Keratinocyte (primary cell): ENCODE results near the gene HMGN4. TPM values are rescaled to one million over a fixed set of nuclear protein-coding genes. Genes with fewer than 3 reads are reported as not detected.
A peak's percentile ranks its signal among the peaks of the same experiment; 100 is the strongest.

ENCODE experiments used
- DNase-seq: peaks from one replicate; pipeline ENCODE4 v3.0.0-alpha.2; 2011; ENCODE audit warnings: low read depth, missing footprints, low spot score
- FAIRE-seq: peaks from 2 replicates; lab custom pipeline; 2011; peaks lifted over from hg19 to GRCh38; lab: Jason Lieb, UNC
- H2AFZ ChIP-seq: 2 replicates; pipeline ENCODE4 v1.6.0; 2012; ENCODE audit warnings: low read length, control low read depth, inconsistent platforms; ENCODE audit not compliant: control insufficient read depth
- H3K27ac ChIP-seq: 2 replicates; pipeline ENCODE4 v1.5.1; 2011; ENCODE audit warnings: low read length; ENCODE audit not compliant: control insufficient read depth, insufficient read depth
- H3K27me3 ChIP-seq: 3 replicates; pipeline ENCODE4 v1.6.0; 2011; ENCODE audit warnings: low read length; ENCODE audit not compliant: control insufficient read depth, insufficient read depth; ENCODE audit errors: extremely low read depth
- H3K36me3 ChIP-seq, 2 experiments: 2 replicates in 1 of 2; 3 replicates in 1 of 2; pipeline ENCODE4 v1.5.1; 2011; ENCODE audit warnings: low read length in 2 of 2, mild to moderate bottlenecking in 1 of 2; ENCODE audit not compliant: control insufficient read depth in 2 of 2, insufficient read depth in 2 of 2; ENCODE audit errors: extremely low read depth in 1 of 2
- H3K4me1 ChIP-seq: 3 replicates; pipeline ENCODE4 v1.5.1; 2011; ENCODE audit warnings: low read length; ENCODE audit not compliant: control insufficient read depth, insufficient read depth; ENCODE audit errors: extremely low read depth
- H3K4me2 ChIP-seq: 3 replicates; pipeline ENCODE4 v1.6.0; 2011; ENCODE audit warnings: low read depth, low read length; ENCODE audit not compliant: control insufficient read depth, insufficient read depth; ENCODE audit errors: extremely low read depth
- H3K4me3 ChIP-seq, 3 experiments: fragments of 200-600 bp in 1 of 3; sonication (generic) in 1 of 3; 2 replicates in 2 of 3; 3 replicates in 1 of 3; pipeline ENCODE4 v1.5.1; 2011 to 2016; ENCODE audit warnings: low read length in 3 of 3, mild to moderate bottlenecking in 3 of 3, control low read depth in 2 of 3, inconsistent platforms in 1 of 3, low read depth in 1 of 3, mixed read lengths in 1 of 3, mixed run types in 1 of 3, moderate library complexity in 1 of 3; ENCODE audit not compliant: control insufficient read depth in 2 of 3, insufficient read depth in 2 of 3; ENCODE audit errors: extremely low read depth in 1 of 3
- H3K79me2 ChIP-seq: 2 replicates; pipeline ENCODE4 v1.6.0; 2012; ENCODE audit warnings: low read length; ENCODE audit not compliant: control insufficient read depth, insufficient read depth
- H3K9ac ChIP-seq: 3 replicates; pipeline ENCODE4 v1.6.0; 2011; ENCODE audit warnings: low read length; ENCODE audit not compliant: control insufficient read depth, insufficient read depth; ENCODE audit errors: extremely low read depth
- H3K9me1 ChIP-seq: 3 replicates; pipeline ENCODE4 v1.6.0; 2011; ENCODE audit warnings: low read length; ENCODE audit not compliant: control insufficient read depth, insufficient read depth; ENCODE audit errors: extremely low read depth
- H3K9me3 ChIP-seq: 2 replicates; pipeline ENCODE4 v1.5.1; 2012; ENCODE audit warnings: low read depth, low read length; ENCODE audit not compliant: control insufficient read depth
- H4K20me1 ChIP-seq: 3 replicates; pipeline ENCODE4 v1.6.0; 2011; ENCODE audit warnings: low read length; ENCODE audit not compliant: control insufficient read depth, insufficient read depth; ENCODE audit errors: extremely low read depth
- CTCF ChIP-seq, 3 experiments: IDR thresholded peaks in 1 of 3; conservative IDR thresholded peaks in 1 of 3; optimal IDR thresholded peaks in 1 of 3; 2 replicates in 2 of 3; 3 replicates in 1 of 3; pipeline versions ENCODE3 to v1.5.1; 2011; ENCODE audit warnings: low read length in 3 of 3, mild to moderate bottlenecking in 3 of 3, moderate library complexity in 2 of 3, control low read depth in 1 of 3, inconsistent platforms in 1 of 3; ENCODE audit not compliant: insufficient read depth in 2 of 3; ENCODE audit errors: extremely low read depth in 1 of 3
- EZH2 ChIP-seq: IDR thresholded peaks from one replicate; pipeline ENCODE4 v1.6.1; 2012; ENCODE audit warnings: inconsistent platforms, mild to moderate bottlenecking, low read length, moderate library complexity
- dilution Hi-C: fragments of 300-500 bp; cut with MboI; formaldehyde crosslinking; loops from one replicate; pipeline ENCODE4 v1.7.0; 2020; ENCODE audit warnings: low sequenced_read_pairs; ENCODE audit not compliant: extremely low pct_ligation_motif_present
- polyA plus RNA-seq, 5 experiments: library from polyadenylated mRNA; depleted of rRNA in 3 of 5; stranded (reverse) in 3 of 5; stranded (forward) in 1 of 5; unstranded in 1 of 5; fragments of >200 nt; gene quantifications; 1 replicate in 1 of 5; 2 replicates in 3 of 5; 3 replicates in 1 of 5; pipeline versions ENCODE4 v1.2.1 to v1.2.3, GENCODE V29; 2011 to 2012; ENCODE audit warnings: missing spikeins in 2 of 5, low read depth in 1 of 5, low replicate concordance in 1 of 5

Gene HMGN4
- polyA plus RNA-seq, 1 donor (not counting 4 experiments of a cell fraction or from before 2014, with no cell fraction given), result 62.6 TPM

- Histone ChIP-seq H4K20me1 (no peaks in the 10 kb centered on the region), H3K9ac (no peak overlapping the region), H3K9me1 (no peaks in the 10 kb centered on the region), H3K79me2 (no peaks in the 10 kb centered on the region), H3K4me3 (peak overlapping the region; percentile 29 to 75 (median 72)), H3K4me2 (peak overlapping the region; percentile 88), H3K4me1 (peaks cover 12% of the 10 kb centered on the region), H3K9me3 (no peaks in the 10 kb centered on the region), H3K27me3 (no peaks in the 10 kb centered on the region), H3K36me3 (no peaks in the 10 kb centered on the region), H2AFZ (peak overlapping the region; percentile 91), H3K27ac (no peak overlapping the region)
- TF ChIP-seq CTCF (optimal IDR thresholded peaks at IDR 0.05 in 1 of 3, IDR thresholded peaks at IDR 0.05 in 1 of 3, conservative IDR thresholded peaks at IDR 0.05 in 1 of 3; ENCODE audit: extremely low read depth in 1 of 3, insufficient read depth in 2 of 3, low read length in 3 of 3), result no peak
- TF ChIP-seq EZH2, result no peak
- no peak for FAIRE-seq
- DNase-seq, result no peak
- dilution Hi-C loops, result no loop called here
These were observed 39.5 kb downstream of the HMGN4 start for GRCh38 chr6:26577720-26578072.

- Histone ChIP-seq H3K9me1 (no peaks in the 10 kb centered on the region), H3K4me1 (peaks cover 12% of the 10 kb centered on the region), H3K27ac (no peak overlapping the region), H3K36me3 (no peaks in the 10 kb centered on the region), H3K79me2 (no peaks in the 10 kb centered on the region), H3K4me2 (no peak overlapping the region), H3K9me3 (no peaks in the 10 kb centered on the region), H3K4me3 (no peak overlapping the region), H3K27me3 (no peaks in the 10 kb centered on the region), H3K9ac (no peak overlapping the region), H2AFZ (no peak overlapping the region), H4K20me1 (no peaks in the 10 kb centered on the region)
- FAIRE-seq, result no peak
- DNase-seq, result no peak
- no peak for TF ChIP-seq EZH2
- no peak for TF ChIP-seq CTCF (optimal IDR thresholded peaks at IDR 0.05 in 1 of 3, IDR thresholded peaks at IDR 0.05 in 1 of 3, conservative IDR thresholded peaks at IDR 0.05 in 1 of 3; ENCODE audit: extremely low read depth in 1 of 3, insufficient read depth in 2 of 3, low read length in 3 of 3)
- dilution Hi-C loops, result no loop called here
These were observed 40.1 kb downstream of the HMGN4 start for GRCh38 chr6:26578279-26578678.
